Measurements from ENCODE around the gene GPR84.

- TF ChIP-seq EP300 (IDR thresholded peaks at IDR 0.05) (no peak), MAZ (IDR thresholded peaks at IDR 0.05; ENCODE audit: borderline replicate concordance, low read depth, low read length) (no peak), POLR2A (IDR thresholded peaks at IDR 0.05; ENCODE audit: low read length) (no peak), FOSB (CRISPR knock-in tag; IDR thresholded peaks at IDR 0.05) (no peak), CTCF (IDR thresholded peaks at IDR 0.05) (no peak), POLR2AphosphoS2 (conservative IDR thresholded peaks at IDR 0.05; ENCODE audit: low read length) (no peak), ELK1 (IDR thresholded peaks at IDR 0.05; ENCODE audit: low read depth, low read length) (no peak), RAD21 (conservative IDR thresholded peaks at IDR 0.05 in 1 of 2, IDR thresholded peaks at IDR 0.05 in 1 of 2) (no peak), ZFP36 (IDR thresholded peaks at IDR 0.05; ENCODE audit: borderline replicate concordance, partially characterized antibody) (no peak), USF2 (IDR thresholded peaks at IDR 0.05) (no peak), EHMT2 (IDR thresholded peaks at IDR 0.05; ENCODE audit: low read depth) (no peak)
These were observed 21.1 kb upstream of the GPR84 start for GRCh38 chr12:54385251-54385914.
